NCI-H2227 treated with DMSO at 0.1 percent for 48 hours (cell line): ENCODE data around the gene SUV39H2.
"Not testable (repeated sequence)": the region's sequence is repeated elsewhere in the genome, so short reads cannot be mapped to it uniquely, and the experiment has no call there.

Experiments
- DNase-seq: peaks from one replicate; lab custom pipeline; 2025; lab: John Stamatoyannopoulos, UW

The SUV39H2 gene

GRCh38 chr10:14938971-14939370 lies 60.3 kb downstream of the SUV39H2 start:
- not testable (repeated sequence) for DNase-seq

- not testable (repeated sequence) for DNase-seq
These were observed 63.7 kb downstream of the SUV39H2 start for GRCh38 chr10:14942147-14942949.

- not testable (repeated sequence) for DNase-seq
These were observed 64.3 kb downstream of the SUV39H2 start for GRCh38 chr10:14942950-14943338.

- DNase-seq, result no peak
These were observed 66.4 kb downstream of the SUV39H2 start for GRCh38 chr10:14945108-14945507.

- DNase-seq, result no peak
These were observed 68.6 kb downstream of the SUV39H2 start for GRCh38 chr10:14947268-14947667.

GRCh38 chr10:14949291-14949690 lies 70.6 kb downstream of the SUV39H2 start:
- DNase-seq, result no peak

GRCh38 chr10:14952851-14953423 lies 74.3 kb downstream of the SUV39H2 start:
- DNase-seq, result no peak

- DNase-seq, result no peak
These were observed 74.8 kb downstream of the SUV39H2 start for GRCh38 chr10:14953424-14954000.
